ENCODE results near the gene FGD2. TPM values are rescaled to one million over a fixed set of nuclear protein-coding genes. Genes with fewer than 3 reads are reported as not detected.
"Not testable (repeated sequence)": the region's sequence is repeated elsewhere in the genome, so short reads cannot be mapped to it uniquely, and the experiment has no call there.

The FGD2 gene
- total RNA-seq, 1 donor from 2014 or later: not detected

DNA sequence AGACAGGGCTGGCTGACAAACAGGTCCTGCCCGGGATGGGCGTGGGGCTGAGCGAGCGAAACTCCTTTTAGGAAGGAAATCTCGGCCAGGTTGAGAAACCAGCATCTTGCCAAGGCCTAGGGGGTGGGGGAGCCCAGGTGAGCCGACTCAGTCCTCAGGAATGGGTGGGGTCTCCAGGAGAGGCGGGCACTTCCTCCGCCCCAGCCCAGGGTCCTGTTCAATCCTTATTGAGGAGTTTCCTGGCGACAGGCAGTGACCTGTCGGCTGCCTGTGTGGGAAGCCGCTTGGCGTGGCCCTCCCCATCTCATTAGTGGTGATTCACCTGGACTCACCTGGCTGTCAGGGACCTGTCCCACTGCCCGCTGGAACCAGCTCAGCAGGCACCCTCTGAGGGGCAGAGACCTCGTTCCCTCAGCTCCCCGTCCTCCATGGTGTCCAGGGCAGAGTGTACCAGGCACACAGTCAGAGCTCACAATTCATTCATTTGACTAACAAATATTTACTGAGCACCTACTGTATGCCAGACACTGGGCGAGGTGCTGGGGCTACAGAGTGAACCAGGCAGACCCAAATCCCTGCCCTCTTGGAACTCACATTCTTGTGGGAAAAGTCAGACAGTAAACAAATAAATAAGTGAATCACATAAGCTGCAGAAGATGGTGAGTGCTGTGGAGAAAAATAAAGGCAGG is 51.1 kb downstream of the FGD2 start:
- no peaks in the 10 kb centered on the region for H3K9me3 Mint-ChIP-seq
- TF ChIP-seq, protein P1, sequence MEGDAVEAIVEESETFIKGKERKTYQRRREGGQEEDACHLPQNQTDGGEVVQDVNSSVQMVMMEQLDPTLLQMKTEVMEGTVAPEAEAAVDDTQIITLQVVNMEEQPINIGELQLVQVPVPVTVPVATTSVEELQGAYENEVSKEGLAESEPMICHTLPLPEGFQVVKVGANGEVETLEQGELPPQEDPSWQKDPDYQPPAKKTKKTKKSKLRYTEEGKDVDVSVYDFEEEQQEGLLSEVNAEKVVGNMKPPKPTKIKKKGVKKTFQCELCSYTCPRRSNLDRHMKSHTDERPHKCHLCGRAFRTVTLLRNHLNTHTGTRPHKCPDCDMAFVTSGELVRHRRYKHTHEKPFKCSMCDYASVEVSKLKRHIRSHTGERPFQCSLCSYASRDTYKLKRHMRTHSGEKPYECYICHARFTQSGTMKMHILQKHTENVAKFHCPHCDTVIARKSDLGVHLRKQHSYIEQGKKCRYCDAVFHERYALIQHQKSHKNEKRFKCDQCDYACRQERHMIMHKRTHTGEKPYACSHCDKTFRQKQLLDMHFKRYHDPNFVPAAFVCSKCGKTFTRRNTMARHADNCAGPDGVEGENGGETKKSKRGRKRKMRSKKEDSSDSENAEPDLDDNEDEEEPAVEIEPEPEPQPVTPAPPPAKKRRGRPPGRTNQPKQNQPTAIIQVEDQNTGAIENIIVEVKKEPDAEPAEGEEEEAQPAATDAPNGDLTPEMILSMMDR (conservative IDR thresholded peaks at IDR 0.05): no peak
- no peaks in the 10 kb centered on the region for H3K36me3 Mint-ChIP-seq (ENCODE audit: low read depth)
- DNase-seq (ENCODE audit: low read depth, low spot score): no peak
- H3K4me1 Mint-ChIP-seq: peaks cover 17% of the 10 kb centered on the region
- H3K27ac Mint-ChIP-seq (ENCODE audit: unreplicated experiment): no peak overlapping the region
- peaks cover 3% of the 10 kb centered on the region for H3K27me3 Mint-ChIP-seq (ENCODE audit: low read depth)
- no peak overlapping the region for H3K4me3 Mint-ChIP-seq

DNA sequence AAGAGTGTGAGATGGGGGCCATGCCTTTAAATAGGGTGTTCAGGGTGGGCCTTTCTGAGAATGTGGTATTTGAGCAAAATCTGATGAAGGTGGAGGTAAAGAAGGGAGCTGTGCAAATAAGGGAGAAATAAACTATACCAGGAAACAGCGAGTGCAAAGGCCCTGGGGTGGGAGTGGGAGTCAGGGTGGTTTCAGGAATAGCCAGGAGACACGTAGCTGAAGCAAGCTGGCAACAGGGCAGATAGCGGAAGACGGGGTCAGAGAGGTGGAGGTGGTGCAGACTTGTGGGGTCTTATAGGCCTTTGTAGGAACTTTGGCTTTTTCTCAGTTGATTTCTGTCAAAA is 51.6 kb downstream of the FGD2 start:
- H3K27ac Mint-ChIP-seq (ENCODE audit: unreplicated experiment): no peak overlapping the region
- no peaks in the 10 kb centered on the region for H3K36me3 Mint-ChIP-seq (ENCODE audit: low read depth)

DNA sequence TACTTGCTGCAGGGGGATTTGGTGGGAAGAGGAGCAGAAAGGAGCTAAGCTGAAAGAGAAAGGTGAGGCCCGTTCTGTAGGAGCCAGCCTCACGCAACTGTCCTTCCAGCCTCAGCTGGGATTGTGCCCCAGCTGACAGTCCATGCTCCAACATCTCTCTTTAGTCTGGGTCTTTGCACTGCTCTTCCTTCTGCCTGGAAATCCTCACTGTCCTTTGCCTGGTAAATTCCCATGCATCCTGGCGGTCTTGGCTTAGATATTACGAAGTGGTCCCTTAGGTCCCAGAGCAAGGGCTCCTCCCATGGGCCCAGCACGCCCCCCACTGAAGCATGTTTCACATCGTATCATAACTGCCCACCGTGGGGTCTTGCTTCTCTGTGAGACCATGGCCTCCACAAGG is 52.2 kb downstream of the FGD2 start:
- H3K27ac Mint-ChIP-seq (ENCODE audit: unreplicated experiment): no peak overlapping the region
- peaks cover 14% of the 10 kb centered on the region for H3K4me1 Mint-ChIP-seq
- H3K27me3 Mint-ChIP-seq (ENCODE audit: low read depth): no peaks in the 10 kb centered on the region
- no peak overlapping the region for H3K4me3 Mint-ChIP-seq
- no peak for DNase-seq (ENCODE audit: low read depth, low spot score)
- H3K36me3 Mint-ChIP-seq (ENCODE audit: low read depth): no peaks in the 10 kb centered on the region
- TF ChIP-seq, protein P1 (conservative IDR thresholded peaks at IDR 0.05): no peak
- no peaks in the 10 kb centered on the region for H3K9me3 Mint-ChIP-seq

More for the DNA sequence above, 51.6 kb downstream of the FGD2 start:
- Mint-ChIP-seq H3K4me3 (no peak overlapping the region), H3K4me1 (peaks cover 14% of the 10 kb centered on the region), H3K9me3 (no peaks in the 10 kb centered on the region), H3K27me3 (ENCODE audit: low read depth) (no peaks in the 10 kb centered on the region)
- no peak for DNase-seq (ENCODE audit: low read depth, low spot score)
- TF ChIP-seq, protein P1 (conservative IDR thresholded peaks at IDR 0.05): no peak

DNA sequence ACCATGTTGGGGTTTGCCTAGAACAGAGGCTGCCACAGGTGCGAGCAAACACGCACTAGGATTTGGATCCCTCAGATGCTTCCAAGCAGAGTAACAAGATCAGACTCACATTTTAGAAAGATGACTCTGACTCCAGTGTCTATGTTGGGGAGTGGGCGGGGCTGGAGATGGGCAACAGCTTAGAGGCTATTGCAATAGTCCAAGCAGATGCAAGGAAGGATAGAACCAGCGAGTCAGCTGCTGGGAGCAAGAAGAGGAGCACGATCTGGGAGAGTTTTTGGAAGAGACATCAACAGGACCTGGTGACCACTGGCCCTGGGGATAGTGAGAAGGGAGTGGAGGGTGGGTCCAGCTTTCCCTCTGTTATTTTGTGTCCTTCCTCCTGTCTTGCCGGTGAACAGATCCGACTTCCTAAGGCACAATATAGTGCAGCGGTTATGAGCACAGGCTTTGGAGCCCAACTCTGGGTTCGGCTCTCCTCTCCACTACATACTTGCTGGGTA is 52.7 kb downstream of the FGD2 start:
- H3K4me3 Mint-ChIP-seq: no peak overlapping the region
- no peak overlapping the region for H3K27ac Mint-ChIP-seq (ENCODE audit: unreplicated experiment)
- no peaks in the 10 kb centered on the region for H3K9me3 Mint-ChIP-seq
- no peaks in the 10 kb centered on the region for H3K27me3 Mint-ChIP-seq (ENCODE audit: low read depth)
- H3K36me3 Mint-ChIP-seq (ENCODE audit: low read depth): no peaks in the 10 kb centered on the region
- TF ChIP-seq, protein P1 (conservative IDR thresholded peaks at IDR 0.05): no peak
- no peak for DNase-seq (ENCODE audit: low read depth, low spot score)
- H3K4me1 Mint-ChIP-seq: peaks cover 14% of the 10 kb centered on the region

DNA sequence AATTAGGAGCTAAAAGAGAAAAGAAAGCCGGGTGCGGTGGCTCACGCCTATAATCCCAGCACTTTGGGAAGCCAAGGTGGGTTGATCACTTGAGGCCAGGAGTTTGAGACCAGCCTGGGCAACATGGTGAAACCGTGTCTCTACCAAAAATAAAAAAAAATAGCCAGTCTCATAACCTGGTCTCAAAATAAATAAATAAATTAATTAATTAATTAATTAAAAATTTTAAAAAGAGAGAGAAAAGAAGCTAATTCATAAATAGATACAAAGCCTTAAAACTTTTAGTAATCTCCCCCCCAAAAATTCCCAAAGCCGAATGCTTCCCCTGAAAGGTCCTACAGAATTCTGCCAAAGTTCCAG is 53.5 kb downstream of the FGD2 start:
- H3K9me3 Mint-ChIP-seq; H3K36me3 Mint-ChIP-seq (ENCODE audit: low read depth): not testable (repeated sequence)

DNA sequence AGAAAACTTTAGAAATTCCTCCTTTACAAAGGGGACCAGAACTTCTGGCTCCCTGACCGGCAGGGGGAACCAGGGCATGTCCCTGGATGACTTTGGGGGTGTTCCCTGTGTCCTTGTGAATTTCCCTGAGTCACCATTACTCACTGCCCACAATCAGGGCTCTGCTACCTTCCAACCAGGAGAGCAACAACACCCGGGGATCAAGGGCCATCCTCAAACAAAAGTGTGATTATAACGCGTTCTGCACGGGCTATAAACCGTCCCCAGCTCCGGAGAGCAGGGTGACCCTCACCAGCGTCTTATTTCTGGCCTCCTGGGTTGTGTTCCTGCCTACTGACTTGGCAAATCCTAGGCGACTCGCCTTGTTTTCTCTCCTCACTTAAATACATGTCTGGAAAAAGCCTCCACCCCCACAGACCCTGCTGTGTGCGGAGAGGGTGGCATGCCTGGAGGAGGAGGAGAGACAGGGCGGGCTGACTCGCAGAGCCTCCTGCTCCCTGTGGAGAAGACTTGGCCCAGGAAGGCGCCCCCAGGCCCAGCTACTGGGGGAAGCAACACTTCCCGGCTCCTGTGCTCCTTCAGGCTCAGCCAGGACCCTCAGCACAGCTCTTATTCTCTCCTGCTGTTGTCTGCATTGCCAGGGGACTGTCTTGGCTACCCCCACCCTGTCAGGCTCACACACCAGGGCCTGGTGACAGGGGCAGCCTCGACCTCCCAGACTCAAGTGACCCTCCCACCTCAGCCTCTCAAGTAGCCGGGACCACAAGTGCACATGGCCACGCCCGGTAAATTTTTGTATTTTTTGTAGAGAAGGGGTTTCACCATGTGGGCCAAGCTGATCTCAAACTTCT is 54.1 kb downstream of the FGD2 start:
- Mint-ChIP-seq H3K27ac (ENCODE audit: unreplicated experiment) (peak overlapping the region; percentile 95), H3K4me3 (no peak overlapping the region), H3K9me3 (no peaks in the 10 kb centered on the region)

More for the DNA sequence above, 53.5 kb downstream of the FGD2 start:
- not testable (repeated sequence) for H3K4me3 Mint-ChIP-seq; H3K27me3 Mint-ChIP-seq (ENCODE audit: low read depth); H3K27ac Mint-ChIP-seq (ENCODE audit: unreplicated experiment); DNase-seq (ENCODE audit: low read depth, low spot score)
- H3K4me1 Mint-ChIP-seq: peaks cover 14% of the 10 kb centered on the region

More for the DNA sequence above, 54.1 kb downstream of the FGD2 start:
- peaks cover 14% of the 10 kb centered on the region for H3K4me1 Mint-ChIP-seq
- TF ChIP-seq, protein P1 (conservative IDR thresholded peaks at IDR 0.05): peak; percentile 59
- no peaks in the 10 kb centered on the region for H3K27me3 Mint-ChIP-seq (ENCODE audit: low read depth)
- no peaks in the 10 kb centered on the region for H3K36me3 Mint-ChIP-seq (ENCODE audit: low read depth)
- peak; percentile 39 for DNase-seq (ENCODE audit: low read depth, low spot score)

Data from neural crest cell (in vitro differentiated cells).